ENCODE measurements around the gene VANGL2. TPM values are rescaled to one million over a fixed set of nuclear protein-coding genes. Genes with fewer than 3 reads are reported as not detected.

VANGL2 gene
- total and polyA plus RNA-seq, 2 experiments from 2014 or later, result 17.7 to 51.3 TPM

DNA sequence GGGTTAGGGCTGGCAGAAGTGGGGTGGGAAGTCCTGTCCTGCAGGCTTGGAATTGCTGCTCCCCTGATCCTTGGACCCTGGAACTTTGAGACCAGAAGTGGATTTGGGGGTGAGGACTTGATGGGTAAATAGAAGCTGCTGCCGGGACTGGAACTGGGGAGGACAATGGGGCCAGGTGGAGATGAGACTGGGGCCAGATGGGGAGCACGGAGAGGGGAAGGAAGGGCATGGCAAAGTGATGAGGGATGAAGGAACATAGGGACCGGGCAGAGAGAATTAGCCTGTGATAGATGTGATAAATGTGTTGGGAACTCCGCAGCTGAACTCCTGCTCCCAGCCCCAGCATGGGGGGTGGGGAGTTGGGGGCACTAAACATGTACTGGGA, 32.9 kb upstream of the VANGL2 start:
- H3K4me3 Mint-ChIP-seq, result no peak overlapping the region
- H3K9me3 Mint-ChIP-seq, result no peaks in the 10 kb centered on the region

DNA sequence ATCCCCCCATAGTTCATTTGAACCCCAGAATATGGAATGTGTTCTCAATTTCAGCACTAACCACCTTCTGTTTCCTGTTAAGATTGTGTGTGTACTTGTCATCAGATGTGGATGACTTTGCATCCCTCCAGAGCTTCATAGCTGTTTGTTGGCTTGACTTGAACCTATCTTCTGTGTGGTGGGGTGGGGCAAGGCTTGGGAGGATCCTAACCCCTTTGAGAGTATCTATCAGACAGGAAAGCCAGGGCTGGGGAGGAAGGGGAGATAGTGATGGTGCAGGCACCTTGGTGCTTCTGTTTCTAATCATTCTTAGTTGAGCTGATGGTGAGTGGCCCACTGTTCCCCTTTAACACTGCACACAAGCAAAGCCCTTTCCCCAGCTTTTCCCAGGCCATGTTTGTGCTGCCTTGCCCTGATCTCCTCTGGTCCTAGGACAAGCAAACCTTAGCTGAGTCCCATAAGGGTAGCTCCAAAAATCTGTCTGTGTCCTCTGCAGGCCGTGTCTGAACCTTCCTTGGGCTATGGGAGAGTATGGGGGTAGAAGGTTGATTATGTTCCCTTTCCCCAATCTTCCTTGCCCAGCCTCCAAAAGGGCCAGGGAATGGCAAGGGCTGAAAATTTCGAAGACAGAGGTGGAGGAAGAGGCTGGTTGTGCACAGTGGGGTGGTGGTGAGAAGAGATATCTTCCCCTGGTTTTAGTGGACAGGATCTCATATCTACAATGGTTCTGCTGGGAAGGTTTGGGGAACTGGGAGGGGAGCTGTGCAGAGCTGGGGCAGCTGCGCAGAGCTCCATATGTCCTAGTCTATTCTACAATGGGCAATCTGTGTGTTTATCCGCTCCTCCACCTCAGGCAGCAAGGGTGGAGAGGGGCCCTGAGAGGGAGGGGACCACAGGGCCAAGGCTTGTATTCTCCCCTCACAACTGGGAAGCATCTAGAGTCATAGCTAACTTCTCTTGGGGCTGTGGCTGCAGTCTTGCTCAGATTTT, 32.1 kb upstream of the VANGL2 start:
- Mint-ChIP-seq H3K36me3 (ENCODE audit: low read depth) (no peaks in the 10 kb centered on the region; the same call in 2 of the 3 replicates), H3K4me1 (peaks cover 43% of the 10 kb centered on the region), H3K27me3 (ENCODE audit: insufficient read depth, low read depth, poor library complexity) (peaks cover 10% of the 10 kb centered on the region), H3K4me3 (no peak overlapping the region), H3K27ac (no peak overlapping the region), H3K9me3 (no peaks in the 10 kb centered on the region)
- H3F3A ChIP-seq (replicated peaks; ENCODE audit: low read depth), result 0 out of 2 replicates have a peak, but pooled peaks cover 3% of the 10 kb centered on the region
- no peak overlapping the region for H2AFZ ChIP-seq
- H3K79me2 ChIP-seq (replicated peaks; ENCODE audit: insufficient read depth), result no peaks in the 10 kb centered on the region
- no peaks in the 10 kb centered on the region for H3K9me2 ChIP-seq (ENCODE audit: insufficient read depth)
- DNase-seq (ENCODE audit: low spot score) (no peak), ATAC-seq (no peak)
- no peaks in the 10 kb centered on the region for H3K36me3 ChIP-seq (ENCODE audit: insufficient read depth)
- no peaks in the 10 kb centered on the region for H3K27me3 ChIP-seq (ENCODE audit: insufficient read depth)
- H4K20me1 ChIP-seq (replicated peaks; ENCODE audit: insufficient read depth), result no peaks in the 10 kb centered on the region; the same call in 1 of the 2 replicates
- no peak overlapping the region for H3K27ac ChIP-seq (ENCODE audit: low read depth)
- no peak overlapping the region for H3K4me2 ChIP-seq
- peaks cover 13% of the 10 kb centered on the region; the same call in 1 of the 2 replicates for H3K4me1 ChIP-seq (ENCODE audit: insufficient read depth)
- H3K4me3 ChIP-seq, result no peak overlapping the region
- TF ChIP-seq, protein P1, sequence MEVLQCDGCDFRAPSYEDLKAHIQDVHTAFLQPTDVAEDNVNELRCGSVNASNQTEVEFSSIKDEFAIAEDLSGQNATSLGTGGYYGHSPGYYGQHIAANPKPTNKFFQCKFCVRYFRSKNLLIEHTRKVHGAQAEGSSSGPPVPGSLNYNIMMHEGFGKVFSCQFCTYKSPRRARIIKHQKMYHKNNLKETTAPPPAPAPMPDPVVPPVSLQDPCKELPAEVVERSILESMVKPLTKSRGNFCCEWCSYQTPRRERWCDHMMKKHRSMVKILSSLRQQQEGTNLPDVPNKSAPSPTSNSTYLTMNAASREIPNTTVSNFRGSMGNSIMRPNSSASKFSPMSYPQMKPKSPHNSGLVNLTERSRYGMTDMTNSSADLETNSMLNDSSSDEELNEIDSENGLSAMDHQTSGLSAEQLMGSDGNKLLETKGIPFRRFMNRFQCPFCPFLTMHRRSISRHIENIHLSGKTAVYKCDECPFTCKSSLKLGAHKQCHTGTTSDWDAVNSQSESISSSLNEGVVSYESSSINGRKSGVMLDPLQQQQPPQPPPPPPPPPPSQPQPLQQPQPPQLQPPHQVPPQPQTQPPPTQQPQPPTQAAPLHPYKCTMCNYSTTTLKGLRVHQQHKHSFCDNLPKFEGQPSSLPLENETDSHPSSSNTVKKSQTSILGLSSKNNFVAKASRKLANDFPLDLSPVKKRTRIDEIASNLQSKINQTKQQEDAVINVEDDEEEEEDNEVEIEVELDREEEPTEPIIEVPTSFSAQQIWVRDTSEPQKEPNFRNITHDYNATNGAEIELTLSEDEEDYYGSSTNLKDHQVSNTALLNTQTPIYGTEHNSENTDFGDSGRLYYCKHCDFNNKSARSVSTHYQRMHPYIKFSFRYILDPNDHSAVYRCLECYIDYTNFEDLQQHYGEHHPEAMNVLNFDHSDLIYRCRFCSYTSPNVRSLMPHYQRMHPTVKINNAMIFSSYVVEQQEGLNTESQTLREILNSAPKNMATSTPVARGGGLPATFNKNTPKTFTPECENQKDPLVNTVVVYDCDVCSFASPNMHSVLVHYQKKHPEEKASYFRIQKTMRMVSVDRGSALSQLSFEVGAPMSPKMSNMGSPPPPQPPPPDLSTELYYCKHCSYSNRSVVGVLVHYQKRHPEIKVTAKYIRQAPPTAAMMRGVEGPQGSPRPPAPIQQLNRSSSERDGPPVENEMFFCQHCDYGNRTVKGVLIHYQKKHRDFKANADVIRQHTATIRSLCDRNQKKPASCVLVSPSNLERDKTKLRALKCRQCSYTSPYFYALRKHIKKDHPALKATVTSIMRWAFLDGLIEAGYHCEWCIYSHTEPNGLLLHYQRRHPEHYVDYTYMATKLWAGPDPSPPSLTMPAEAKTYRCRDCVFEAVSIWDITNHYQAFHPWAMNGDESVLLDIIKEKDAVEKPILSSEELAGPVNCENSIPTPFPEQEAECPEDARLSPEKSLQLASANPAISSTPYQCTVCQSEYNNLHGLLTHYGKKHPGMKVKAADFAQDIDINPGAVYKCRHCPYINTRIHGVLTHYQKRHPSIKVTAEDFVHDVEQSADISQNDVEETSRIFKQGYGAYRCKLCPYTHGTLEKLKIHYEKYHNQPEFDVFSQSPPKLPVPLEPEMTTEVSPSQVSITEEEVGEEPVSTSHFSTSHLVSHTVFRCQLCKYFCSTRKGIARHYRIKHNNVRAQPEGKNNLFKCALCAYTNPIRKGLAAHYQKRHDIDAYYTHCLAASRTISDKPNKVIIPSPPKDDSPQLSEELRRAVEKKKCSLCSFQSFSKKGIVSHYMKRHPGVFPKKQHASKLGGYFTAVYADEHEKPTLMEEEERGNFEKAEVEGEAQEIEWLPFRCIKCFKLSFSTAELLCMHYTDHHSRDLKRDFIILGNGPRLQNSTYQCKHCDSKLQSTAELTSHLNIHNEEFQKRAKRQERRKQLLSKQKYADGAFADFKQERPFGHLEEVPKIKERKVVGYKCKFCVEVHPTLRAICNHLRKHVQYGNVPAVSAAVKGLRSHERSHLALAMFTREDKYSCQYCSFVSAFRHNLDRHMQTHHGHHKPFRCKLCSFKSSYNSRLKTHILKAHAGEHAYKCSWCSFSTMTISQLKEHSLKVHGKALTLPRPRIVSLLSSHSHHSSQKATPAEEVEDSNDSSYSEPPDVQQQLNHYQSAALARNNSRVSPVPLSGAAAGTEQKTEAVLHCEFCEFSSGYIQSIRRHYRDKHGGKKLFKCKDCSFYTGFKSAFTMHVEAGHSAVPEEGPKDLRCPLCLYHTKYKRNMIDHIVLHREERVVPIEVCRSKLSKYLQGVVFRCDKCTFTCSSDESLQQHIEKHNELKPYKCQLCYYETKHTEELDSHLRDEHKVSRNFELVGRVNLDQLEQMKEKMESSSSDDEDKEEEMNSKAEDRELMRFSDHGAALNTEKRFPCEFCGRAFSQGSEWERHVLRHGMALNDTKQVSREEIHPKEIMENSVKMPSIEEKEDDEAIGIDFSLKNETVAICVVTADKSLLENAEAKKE (CRISPR knock-in tag; IDR thresholded peaks at IDR 0.05), result no peak
- TF ChIP-seq EZH2 (IDR thresholded peaks at IDR 0.05; ENCODE audit: low read depth, unreplicated experiment), result no peak
- no peak for TF ChIP-seq STAT1 (IDR thresholded peaks at IDR 0.05; ENCODE audit: unreplicated experiment)
- TF ChIP-seq, protein P2, sequence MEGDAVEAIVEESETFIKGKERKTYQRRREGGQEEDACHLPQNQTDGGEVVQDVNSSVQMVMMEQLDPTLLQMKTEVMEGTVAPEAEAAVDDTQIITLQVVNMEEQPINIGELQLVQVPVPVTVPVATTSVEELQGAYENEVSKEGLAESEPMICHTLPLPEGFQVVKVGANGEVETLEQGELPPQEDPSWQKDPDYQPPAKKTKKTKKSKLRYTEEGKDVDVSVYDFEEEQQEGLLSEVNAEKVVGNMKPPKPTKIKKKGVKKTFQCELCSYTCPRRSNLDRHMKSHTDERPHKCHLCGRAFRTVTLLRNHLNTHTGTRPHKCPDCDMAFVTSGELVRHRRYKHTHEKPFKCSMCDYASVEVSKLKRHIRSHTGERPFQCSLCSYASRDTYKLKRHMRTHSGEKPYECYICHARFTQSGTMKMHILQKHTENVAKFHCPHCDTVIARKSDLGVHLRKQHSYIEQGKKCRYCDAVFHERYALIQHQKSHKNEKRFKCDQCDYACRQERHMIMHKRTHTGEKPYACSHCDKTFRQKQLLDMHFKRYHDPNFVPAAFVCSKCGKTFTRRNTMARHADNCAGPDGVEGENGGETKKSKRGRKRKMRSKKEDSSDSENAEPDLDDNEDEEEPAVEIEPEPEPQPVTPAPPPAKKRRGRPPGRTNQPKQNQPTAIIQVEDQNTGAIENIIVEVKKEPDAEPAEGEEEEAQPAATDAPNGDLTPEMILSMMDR (conservative IDR thresholded peaks at IDR 0.05; ENCODE audit: low read depth in 2 of 2), result no peak

More for the DNA sequence above, 32.9 kb upstream of the VANGL2 start:
- Mint-ChIP-seq H3K4me1 (peaks cover 50% of the 10 kb centered on the region), H3K27me3 (ENCODE audit: insufficient read depth, low read depth, poor library complexity) (peaks cover 13% of the 10 kb centered on the region), H3K27ac (peak overlapping the region; percentile 53; the same call in 1 of the 2 replicates), H3K36me3 (ENCODE audit: low read depth) (no peaks in the 10 kb centered on the region; the same call in 2 of the 3 replicates)
- Histone ChIP-seq H2AFZ (no peak overlapping the region), H3K4me2 (no peak overlapping the region; the same call in 1 of the 2 replicates), H3K79me2 (replicated peaks; ENCODE audit: insufficient read depth) (no peaks in the 10 kb centered on the region), H3K27me3 (ENCODE audit: insufficient read depth) (no peaks in the 10 kb centered on the region), H3K4me1 (ENCODE audit: insufficient read depth) (peaks cover 21% of the 10 kb centered on the region), H3K4me3 (no peak overlapping the region), H4K20me1 (replicated peaks; ENCODE audit: insufficient read depth) (no peaks in the 10 kb centered on the region; the same call in 1 of the 2 replicates), H3K36me3 (ENCODE audit: insufficient read depth) (no peaks in the 10 kb centered on the region), H3K9me2 (ENCODE audit: insufficient read depth) (no peaks in the 10 kb centered on the region), H3F3A (replicated peaks; ENCODE audit: low read depth) (0 out of 2 replicates have a peak, but pooled peaks cover 3% of the 10 kb centered on the region), H3K27ac (ENCODE audit: low read depth) (no peak overlapping the region)
- no peak for DNase-seq (ENCODE audit: low spot score)
- no peak for ATAC-seq
- TF ChIP-seq, protein P3, sequence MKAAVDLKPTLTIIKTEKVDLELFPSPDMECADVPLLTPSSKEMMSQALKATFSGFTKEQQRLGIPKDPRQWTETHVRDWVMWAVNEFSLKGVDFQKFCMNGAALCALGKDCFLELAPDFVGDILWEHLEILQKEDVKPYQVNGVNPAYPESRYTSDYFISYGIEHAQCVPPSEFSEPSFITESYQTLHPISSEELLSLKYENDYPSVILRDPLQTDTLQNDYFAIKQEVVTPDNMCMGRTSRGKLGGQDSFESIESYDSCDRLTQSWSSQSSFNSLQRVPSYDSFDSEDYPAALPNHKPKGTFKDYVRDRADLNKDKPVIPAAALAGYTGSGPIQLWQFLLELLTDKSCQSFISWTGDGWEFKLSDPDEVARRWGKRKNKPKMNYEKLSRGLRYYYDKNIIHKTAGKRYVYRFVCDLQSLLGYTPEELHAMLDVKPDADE (IDR thresholded peaks at IDR 0.05), result no peak
- TF ChIP-seq JUNB (IDR thresholded peaks at IDR 0.05; ENCODE audit: unreplicated experiment) (no peak), NANOG (IDR thresholded peaks at IDR 0.05; ENCODE audit: borderline replicate concordance) (no peak)

All from GM23338 (cell line).